Thoracic aorta (tissue), 2 donors: Measurements from ENCODE around the gene ERGIC3. TPM values are rescaled to one million over a fixed set of nuclear protein-coding genes. Genes with fewer than 3 reads are reported as not detected.

ENCODE experiments used
- ATAC-seq: fragments of 150-250 bp; one replicate; pipeline ENCODE4 v1.8.0; 2017; ENCODE audit warnings: low read depth; ENCODE audit not compliant: insufficient number of reproducible peaks, low FRiP score
- DNase-seq: peaks from one replicate; pipeline ENCODE4 v3.0.0-alpha.2; 2020; ENCODE audit warnings: low spot score
- H3K27ac ChIP-seq, 2 donors: fragments of 200-600 bp; sonication (generic); 1 replicate in 1 of 2; 2 replicates in 1 of 2; pipeline ENCODE4 v1.5.1; 2016; ENCODE audit warnings: mild to moderate bottlenecking in 2 of 2, moderate library complexity in 2 of 2
- H3K27me3 ChIP-seq: fragments of 200-600 bp; sonication (generic); replicated peaks from 2 replicates; pipeline ENCODE4 v1.6.0; 2016; ENCODE audit warnings: mild to moderate bottlenecking; ENCODE audit not compliant: insufficient read depth
- H3K36me3 ChIP-seq: fragments of 200-600 bp; sonication (generic); one replicate; pipeline ENCODE4 v1.5.1; 2016
- H3K4me1 ChIP-seq, 2 donors: fragments of 200-600 bp; sonication (generic); 1 replicate in 1 of 2; 2 replicates in 1 of 2; pipeline versions ENCODE4 v1.5.1 to v1.6.0; 2016; ENCODE audit warnings: low read depth in 2 of 2, mild to moderate bottlenecking in 1 of 2; ENCODE audit not compliant: control insufficient read depth in 1 of 2
- H3K4me3 ChIP-seq: fragments of 200-600 bp; sonication (generic); 2 replicates; pipeline ENCODE4 v1.5.1; 2016; ENCODE audit warnings: mild to moderate bottlenecking
- H3K9me3 ChIP-seq: fragments of 200-600 bp; sonication (generic); 2 replicates; pipeline ENCODE4 v1.5.1; 2016
- CTCF ChIP-seq: fragments of 200-600 bp; sonication (generic); IDR thresholded peaks from one replicate; pipeline ENCODE4 v1.5.1; 2019; ENCODE audit warnings: antibody characterized with exemption
- total RNA-seq, 2 donors: library from RNA; depleted of rRNA; stranded (reverse); fragments of >200 nt; gene quantifications; one replicate each; pipeline versions ENCODE4 v1.1.0 to v1.2.3, GENCODE V29; 2016

ERGIC3 gene
- total RNA-seq, 2 donors from 2014 or later, result 119 to 188 TPM

GRCh38 chr20:35578469-35578868 lies 36.6 kb downstream of the ERGIC3 start:
- H3K9me3 ChIP-seq, result no peaks in the 10 kb centered on the region
- H3K36me3 ChIP-seq, result no peaks in the 10 kb centered on the region
- H3K4me1 ChIP-seq, result no peaks in the 10 kb centered on the region
- ATAC-seq (no peak), DNase-seq (no peak)
- no peaks in the 10 kb centered on the region for H3K27me3 ChIP-seq
- no peak overlapping the region for H3K4me3 ChIP-seq
- H3K27ac ChIP-seq, result no peak overlapping the region
- TF ChIP-seq CTCF, result no peak

- H3K27me3 ChIP-seq, result no peaks in the 10 kb centered on the region
- no peak overlapping the region for H3K27ac ChIP-seq
- no peaks in the 10 kb centered on the region for H3K36me3 ChIP-seq
- TF ChIP-seq CTCF, result no peak
- no peaks in the 10 kb centered on the region for H3K4me1 ChIP-seq
- no peak overlapping the region for H3K4me3 ChIP-seq
- H3K9me3 ChIP-seq, result no peaks in the 10 kb centered on the region
- DNase-seq (no peak), ATAC-seq (no peak)
Observed at GRCh38 chr20:35579196-35579595, 37.3 kb downstream of the ERGIC3 start.

GRCh38 chr20:35582131-35582530 lies 40.3 kb downstream of the ERGIC3 start:
- no peak for ATAC-seq
- H3K36me3 ChIP-seq, result no peaks in the 10 kb centered on the region
- H3K9me3 ChIP-seq, result no peaks in the 10 kb centered on the region
- no peak for DNase-seq
- no peaks in the 10 kb centered on the region for H3K27me3 ChIP-seq
- no peak overlapping the region for H3K27ac ChIP-seq
- no peak for TF ChIP-seq CTCF
- no peaks in the 10 kb centered on the region for H3K4me1 ChIP-seq
- H3K4me3 ChIP-seq, result no peak overlapping the region

- Histone ChIP-seq H3K27me3 (no peaks in the 10 kb centered on the region), H3K4me1 (no peaks in the 10 kb centered on the region), H3K36me3 (no peaks in the 10 kb centered on the region), H3K9me3 (no peaks in the 10 kb centered on the region), H3K4me3 (no peak overlapping the region), H3K27ac (no peak overlapping the region)
- ATAC-seq (no peak), DNase-seq (no peak)
- no peak for TF ChIP-seq CTCF
Observed at GRCh38 chr20:35582741-35583404, 41.0 kb downstream of the ERGIC3 start.

- no peak for ATAC-seq
- H3K4me3 ChIP-seq, result no peak overlapping the region
- DNase-seq, result no peak
Observed at GRCh38 chr20:35583636-35584560, 42.0 kb downstream of the ERGIC3 start.

More at GRCh38 chr20:35583636-35584560, 42.0 kb downstream of the ERGIC3 start:
- Histone ChIP-seq H3K4me1 (no peaks in the 10 kb centered on the region), H3K36me3 (no peaks in the 10 kb centered on the region), H3K9me3 (no peaks in the 10 kb centered on the region), H3K27ac (no peak overlapping the region), H3K27me3 (no peaks in the 10 kb centered on the region)
- TF ChIP-seq CTCF, result no peak
